Kidney capillary endothelial cell (primary cell): ENCODE data around the gene MAP1B.
"Not testable (repeated sequence)": the region's sequence is repeated elsewhere in the genome, so short reads cannot be mapped to it uniquely, and the experiment has no call there.

Source experiments
- DNase-seq: peaks from one replicate; pipeline ENCODE4 v3.0.0-alpha.2; 2018; ENCODE audit warnings: low spot score

MAP1B gene

GRCh38 chr5:72161951-72162350 is 54.7 kb downstream of the MAP1B start:
- DNase-seq = no peak

DNA sequence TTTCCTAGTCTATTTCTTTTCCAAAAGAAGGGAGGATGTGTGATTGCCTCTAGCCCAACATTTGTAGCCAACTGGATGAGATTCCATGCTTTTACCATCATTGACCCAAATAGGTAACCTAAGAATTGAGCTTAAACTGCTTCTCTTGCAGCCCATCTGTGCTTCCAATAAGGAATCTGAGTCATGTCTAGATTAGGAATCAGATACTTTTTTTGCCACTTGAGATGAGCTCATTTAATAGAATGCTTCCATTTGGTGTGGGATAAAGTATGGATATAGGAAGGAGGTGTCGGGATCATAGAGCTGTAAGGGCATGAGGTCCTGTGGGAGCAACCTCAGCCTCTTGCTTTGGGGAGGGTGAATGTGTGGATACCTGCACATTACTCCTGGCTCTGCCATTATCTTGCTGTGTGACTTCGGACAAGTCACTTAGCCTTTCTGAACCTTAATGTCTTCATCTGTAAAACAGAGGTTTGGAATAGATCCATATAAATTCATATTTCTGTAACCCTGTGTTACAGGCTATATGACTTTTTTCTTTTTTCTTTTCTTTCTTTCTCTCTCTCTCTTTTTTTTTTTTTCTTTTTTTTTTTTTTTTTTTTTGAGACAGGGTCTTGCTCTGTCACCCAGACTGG is 56.2 kb downstream of the MAP1B start:
- no peak for DNase-seq

DNA sequence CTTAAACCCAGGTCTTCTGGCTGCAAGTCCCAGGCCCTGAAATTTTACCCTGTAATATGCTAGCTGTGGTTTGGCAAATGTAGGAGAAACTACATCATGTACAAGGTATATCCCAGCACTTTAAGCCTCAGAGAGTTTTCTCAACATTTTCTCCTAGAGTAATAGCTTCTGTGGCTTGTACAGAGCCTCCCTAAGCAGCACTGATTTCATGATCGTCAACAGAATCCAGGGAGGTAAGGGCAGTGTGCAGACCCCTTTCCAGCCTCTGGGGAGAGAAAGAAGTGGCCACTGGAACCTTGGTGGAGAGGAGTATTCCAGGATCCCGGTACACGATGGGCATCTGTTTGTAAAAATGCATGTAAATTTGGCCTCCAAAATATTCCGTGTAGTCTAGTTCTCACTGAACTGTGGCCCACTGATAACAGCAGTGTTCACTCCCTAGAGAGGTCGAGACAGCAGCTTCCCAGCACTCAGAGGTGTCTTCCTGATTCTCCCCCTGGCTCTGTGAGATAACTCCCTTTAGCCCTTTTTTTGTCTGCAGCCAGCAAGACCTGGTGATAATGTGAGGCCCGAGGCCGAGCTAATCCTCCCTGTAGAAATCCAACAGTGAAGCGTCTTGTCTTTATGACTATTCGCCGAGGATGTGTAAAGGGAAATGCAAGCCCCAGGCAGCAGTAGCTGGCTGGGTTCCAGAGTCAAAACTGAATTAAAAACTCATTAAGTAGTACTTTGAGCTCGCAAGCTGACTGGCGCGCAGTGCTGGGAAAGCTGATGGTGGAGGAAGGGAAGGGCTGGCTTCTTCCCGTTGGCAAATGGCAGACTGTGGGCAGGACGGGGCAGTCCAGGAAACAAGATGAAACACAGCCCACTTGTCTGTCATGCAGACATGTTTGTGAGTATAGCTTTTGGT is 59.0 kb downstream of the MAP1B start:
- peak; percentile 58 for DNase-seq

DNA sequence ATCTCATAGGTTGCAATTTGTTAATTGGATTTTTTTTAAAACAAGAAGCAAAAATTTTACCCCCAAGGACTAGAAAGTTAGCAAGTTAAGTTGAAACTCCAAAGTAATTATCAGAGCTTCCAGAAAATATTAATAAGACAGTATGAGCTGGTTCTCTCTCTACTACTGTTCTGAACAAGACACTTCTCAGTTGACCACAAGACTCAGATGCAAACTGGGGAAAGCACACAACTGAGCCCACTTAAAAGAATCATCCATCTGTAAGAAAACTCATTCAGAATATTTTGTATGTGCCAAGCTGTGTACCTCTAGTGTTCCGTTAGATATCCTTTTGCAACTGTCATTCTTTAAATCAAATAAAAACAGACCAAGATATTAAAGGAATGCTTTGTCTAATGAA is 60.0 kb downstream of the MAP1B start:
- DNase-seq = no peak

DNA sequence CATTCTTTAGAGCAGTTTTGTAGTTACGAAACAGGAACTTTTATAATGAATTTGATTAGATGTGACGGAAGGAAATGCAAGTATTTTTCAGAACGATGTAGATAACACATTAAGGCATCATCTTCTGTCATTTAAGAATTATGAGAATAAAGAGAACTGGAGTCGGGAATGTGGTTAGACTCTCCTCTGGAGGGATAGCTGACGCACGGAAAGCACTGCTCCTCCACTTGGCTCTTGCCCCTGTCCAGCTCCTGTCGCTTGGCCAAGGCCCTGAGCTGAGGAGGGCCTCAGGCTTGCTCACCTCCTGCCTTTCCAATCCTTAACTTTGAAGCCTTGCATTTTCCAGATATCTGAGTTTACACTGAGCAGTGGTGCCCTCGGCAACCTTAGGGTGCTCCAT is 60.5 kb downstream of the MAP1B start:
- DNase-seq = no peak

GRCh38 chr5:72170101-72170500 is 62.8 kb downstream of the MAP1B start:
- DNase-seq = no peak

DNA sequence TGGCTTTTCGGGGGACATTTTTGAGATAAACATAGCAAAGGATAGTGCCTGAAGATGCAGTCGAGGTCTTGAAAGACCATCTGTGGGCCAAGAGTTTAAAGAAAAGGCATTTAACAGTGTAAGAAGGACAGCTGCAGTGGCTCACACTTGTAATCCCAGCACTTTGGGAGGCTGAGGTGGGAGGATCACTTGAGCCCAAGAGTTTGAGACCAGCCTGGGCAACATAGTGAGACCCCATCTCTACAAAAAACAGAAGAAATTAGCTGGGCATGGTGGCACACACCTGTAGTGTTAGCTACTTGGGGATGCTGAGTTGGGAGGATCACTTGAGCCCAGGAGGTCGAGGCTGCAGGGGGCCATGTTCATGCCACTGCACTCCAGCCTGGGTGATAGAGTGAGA is 63.9 kb downstream of the MAP1B start:
- not testable (repeated sequence) for DNase-seq

- DNase-seq = no peak
Observed at GRCh38 chr5:72171667-72172066, 64.4 kb downstream of the MAP1B start.

DNA sequence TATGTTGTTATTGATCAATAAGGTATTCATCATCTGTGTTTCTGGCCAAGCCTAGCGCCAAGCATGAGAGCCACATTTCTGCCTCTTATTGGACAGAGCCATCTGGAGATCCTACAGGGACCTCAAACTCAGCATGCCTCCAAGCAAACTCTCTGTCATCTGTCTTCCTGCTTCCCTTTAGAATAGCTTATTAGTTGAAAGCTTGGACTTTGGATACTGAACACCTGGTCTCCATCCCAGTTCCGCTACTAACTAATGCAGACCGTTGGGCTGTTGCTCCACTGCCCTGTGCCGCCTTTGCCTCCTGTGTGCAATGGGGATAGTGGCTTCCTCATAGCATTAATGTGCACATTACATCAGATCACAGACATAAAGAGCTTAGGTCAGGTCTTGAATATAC is 65.5 kb downstream of the MAP1B start:
- DNase-seq = no peak

DNA sequence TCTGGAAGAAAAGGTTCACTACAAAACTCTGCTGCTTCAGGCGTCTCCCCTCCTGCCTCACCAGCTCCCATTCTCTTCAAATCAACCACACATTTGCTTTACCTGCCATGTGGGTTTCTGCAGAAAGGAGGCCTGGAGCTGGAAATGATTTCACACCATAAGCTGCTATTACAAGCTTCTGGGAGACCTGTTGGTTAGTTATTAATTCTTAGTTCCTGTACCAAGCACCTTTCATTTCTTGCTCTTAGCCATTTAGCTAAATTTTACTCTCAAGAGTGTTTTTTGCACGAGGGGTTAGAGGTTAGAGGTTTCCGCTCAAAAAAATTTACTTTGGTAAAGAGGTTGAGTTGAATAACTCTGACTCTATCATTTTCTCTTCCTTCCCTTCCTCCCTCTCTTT is 70.3 kb downstream of the MAP1B start:
- DNase-seq = no peak

GRCh38 chr5:72179028-72179815 is 71.9 kb downstream of the MAP1B start:
- DNase-seq = no peak

DNA sequence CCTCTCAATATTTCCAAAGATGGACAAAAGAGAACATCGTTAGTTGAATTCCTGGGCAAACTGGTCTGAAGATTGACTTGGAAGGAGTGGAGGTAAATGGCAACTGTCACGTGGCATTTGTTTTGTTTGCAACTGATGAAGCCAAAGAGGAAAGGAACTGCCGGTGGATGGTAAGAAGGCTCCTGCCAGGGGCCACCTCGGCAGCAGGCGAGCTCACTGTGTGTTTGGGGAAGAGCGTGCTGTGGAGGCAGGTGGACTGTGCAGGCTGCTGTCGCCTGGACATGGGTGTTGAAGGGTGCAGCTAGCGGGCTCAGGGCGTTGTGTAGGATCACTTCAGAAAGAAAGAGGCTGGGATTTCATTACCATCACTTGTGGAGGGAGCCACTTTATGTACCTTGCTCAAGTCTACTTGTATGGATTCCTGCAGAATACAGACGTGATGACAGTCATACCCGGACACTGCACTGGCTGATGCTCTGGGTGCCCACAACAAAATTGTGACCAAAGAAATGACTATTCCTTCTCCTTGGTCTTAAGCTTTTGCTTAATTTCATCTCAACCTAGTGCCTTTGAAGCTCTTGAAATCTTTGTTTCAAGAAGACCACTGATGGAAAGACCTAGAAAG is 72.7 kb downstream of the MAP1B start:
- DNase-seq = no peak

- DNase-seq = no peak
Observed at GRCh38 chr5:72180925-72181324, 73.7 kb downstream of the MAP1B start.

DNA sequence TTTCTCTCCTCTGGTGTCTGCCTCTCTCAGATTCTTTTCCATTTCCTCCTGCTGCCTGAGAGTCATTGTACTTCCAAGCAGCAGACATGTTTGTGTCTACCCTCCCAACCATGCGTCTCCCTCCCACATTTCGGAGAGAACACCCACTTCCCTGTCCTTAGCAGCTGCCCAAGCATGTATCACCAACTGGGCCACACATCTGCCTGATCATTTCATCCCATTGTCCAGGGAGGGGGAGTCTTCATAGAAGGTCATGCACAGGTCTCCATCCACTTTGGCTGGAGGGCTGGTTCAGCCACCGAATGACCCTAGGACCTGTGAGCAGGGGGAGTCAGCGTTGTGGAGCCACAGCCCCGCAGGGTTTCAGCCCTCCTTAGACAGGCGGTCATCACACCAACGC is 75.4 kb downstream of the MAP1B start:
- DNase-seq = no peak

DNA sequence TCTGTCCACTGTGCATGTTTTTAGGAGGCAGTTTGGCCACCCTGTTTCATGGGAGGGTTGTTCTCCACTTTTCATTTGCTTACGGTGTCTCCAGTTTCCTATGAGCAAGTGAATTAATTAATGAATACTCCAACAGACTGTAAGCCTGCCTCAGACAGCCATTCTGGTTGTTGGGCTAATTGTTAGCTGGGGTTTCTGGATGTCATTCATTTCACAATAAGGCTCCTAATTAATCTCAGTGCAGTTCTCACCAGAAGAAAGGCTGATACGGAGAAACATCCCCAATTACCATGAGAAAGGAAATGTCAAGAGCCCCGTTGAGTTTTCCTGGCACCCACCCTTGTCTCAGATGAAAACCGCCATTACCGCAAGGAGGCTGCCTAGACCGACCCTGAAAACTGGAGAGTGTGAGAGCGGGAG is 75.8 kb downstream of the MAP1B start:
- no peak for DNase-seq

- DNase-seq = no peak
Observed at GRCh38 chr5:72184408-72184807, 77.1 kb downstream of the MAP1B start.

- no peak for DNase-seq
Observed at GRCh38 chr5:72185496-72186329, 78.4 kb downstream of the MAP1B start.

GRCh38 chr5:72187388-72188075 is 80.3 kb downstream of the MAP1B start:
- no peak for DNase-seq

- no peak for DNase-seq
Observed at GRCh38 chr5:72188166-72188565, 80.9 kb downstream of the MAP1B start.

DNA sequence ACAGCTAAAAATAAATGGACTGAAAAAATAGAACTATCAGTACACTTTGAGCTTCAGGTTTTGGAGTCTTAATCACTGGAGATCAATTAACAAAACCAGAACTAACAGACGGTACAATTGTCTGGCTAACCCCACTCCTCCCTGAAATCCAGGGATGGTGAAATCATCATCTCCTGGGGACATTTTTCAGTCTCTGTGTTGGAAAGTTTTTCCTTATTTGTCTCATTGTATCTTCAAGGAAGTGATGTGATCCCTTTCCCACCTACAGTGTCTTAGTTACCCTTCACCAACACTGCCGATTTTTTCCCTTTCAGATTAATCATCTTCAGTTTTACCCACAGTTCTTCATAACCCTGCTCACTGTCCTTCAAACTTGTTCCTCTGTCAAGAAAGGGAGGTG is 81.9 kb downstream of the MAP1B start:
- DNase-seq = no peak

DNA sequence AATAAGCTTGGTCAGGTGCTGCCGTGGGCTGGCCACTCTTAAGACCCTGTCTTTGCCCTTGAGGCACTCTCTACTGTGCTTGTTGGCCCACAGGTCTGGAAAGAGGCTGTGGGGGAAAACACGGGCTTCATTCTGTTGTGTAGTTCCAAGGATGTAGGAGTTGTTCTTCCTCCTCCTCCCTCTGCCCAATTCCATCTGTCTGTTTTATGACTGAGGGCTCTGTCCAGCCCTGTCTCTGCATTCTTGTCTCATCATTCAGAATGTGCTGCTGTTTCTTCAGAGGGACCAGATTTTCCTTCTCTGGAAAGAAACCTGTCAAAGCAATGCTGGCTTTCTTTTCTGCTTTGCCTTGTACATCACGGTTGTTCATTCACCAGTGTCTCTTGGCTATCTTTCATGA is 84.1 kb downstream of the MAP1B start:
- DNase-seq = no peak
